ENCODE measurements around the gene FAM47E.

The FAM47E gene

DNA sequence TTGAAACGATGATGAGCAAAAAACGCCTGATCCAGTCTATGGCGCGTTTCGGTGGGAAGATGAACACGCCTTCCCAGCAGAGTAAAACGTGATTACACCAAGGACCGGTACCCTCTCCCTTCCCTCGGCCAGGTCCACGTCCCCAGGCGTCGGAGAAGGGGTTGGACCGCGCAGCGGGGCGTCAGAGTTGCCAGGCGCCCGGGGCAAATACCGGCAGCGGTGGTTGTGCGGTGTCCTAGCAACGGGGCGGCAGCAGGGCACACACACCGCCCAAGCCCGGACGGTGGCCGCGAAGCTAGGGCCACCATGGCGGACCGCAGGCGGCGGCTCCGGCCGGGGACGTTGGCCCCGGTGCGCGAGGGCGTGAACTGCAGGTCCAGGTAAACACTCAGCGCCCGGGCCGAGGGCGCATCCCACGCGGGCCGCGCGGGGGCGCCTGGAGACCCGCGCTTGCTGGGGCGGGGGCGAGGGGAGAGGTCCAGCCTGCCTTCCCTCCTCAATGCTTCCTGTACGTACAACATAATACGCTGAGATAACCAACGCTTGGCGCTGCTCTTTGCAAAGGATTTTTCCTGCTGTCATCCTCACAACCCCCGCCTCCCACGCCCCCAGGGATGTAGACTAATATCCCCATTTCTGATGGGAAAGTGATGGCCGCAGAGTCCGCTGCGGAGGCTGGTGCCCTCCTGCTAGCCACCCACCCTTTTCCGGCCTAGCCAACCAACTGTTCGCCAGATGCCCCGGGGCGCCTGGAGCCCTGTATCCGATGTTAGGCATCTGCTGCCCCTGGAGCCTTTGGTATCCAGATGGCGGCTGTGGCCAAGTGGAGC lies at the start of gene FAM47E:
FAM47E (plus strand) TSS at position 281 of the 830 bp plus-strand sequence; CDS start at position 307, 26 bp downstream.
- peak in 49 of 51 donors; percentile 8 to 80 (median 52) for DNase-seq

DNA sequence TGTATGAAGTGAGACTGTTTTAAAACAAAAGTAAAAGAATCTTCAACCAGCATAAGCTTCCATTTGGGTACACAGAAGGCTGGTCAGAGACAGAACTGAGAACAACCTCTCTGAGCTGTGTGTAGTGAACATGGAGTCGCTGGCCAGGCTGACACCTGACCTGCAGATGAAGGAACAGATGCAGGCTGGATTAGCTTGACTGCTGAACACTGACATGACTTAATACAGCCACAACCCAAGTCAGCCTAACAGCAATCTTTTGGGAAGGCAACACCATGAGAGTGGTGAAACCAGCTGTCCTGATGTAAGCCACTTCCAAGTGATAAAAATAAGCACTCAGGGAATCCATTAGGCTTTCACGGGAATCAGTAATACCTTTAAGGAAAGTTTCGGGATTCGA lies 48.0 kb upstream of the FAM47E start:
- DNase-seq: no peak

- DNase-seq: no peak
Measured at GRCh38 chr4:76204936-76205335, 46.6 kb upstream of the FAM47E start.

GRCh38 chr4:76205476-76205875 lies 46.0 kb upstream of the FAM47E start:
- DNase-seq: no peak

DNA sequence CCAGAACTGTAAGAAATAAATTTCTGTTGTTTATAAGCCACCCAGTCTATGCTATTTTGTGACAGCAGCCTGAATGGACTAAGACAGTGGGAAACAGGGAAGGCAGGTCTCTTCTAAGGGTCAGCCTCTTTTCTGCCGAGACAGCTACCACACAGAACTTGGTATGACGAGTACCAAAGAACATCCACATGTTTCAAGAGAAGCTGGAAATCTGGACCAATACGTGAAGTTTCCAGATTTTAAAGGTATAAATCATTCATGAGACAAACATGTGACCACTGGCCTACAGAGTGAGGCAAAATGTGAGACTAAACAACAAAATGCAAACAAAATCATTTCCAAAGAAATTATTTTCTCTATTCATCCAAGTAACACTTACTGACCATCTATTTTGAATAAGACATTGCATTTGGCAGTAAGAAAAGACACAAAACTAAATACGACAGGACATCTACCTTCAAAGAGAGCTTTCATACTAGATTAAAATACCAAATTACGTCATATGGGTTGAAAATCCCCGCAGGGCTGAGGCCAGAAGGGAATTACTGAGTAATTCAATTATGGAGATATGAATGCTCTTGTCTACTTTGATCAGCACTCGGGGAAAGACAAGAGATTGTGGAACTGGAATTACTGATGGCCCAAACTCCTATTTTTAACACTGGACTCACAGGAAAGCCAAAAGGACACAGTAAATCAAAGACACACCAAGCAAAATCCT lies 45.1 kb upstream of the FAM47E start:
- peak in 2 of 51 donors; percentile 16 to 54 for DNase-seq

GRCh38 chr4:76207549-76207948 lies 44.0 kb upstream of the FAM47E start:
- no peak for DNase-seq

GRCh38 chr4:76208005-76208765 lies 43.3 kb upstream of the FAM47E start:
- peak in 44 of 51 donors; percentile 2 to 85 (median 62) for DNase-seq

DNA sequence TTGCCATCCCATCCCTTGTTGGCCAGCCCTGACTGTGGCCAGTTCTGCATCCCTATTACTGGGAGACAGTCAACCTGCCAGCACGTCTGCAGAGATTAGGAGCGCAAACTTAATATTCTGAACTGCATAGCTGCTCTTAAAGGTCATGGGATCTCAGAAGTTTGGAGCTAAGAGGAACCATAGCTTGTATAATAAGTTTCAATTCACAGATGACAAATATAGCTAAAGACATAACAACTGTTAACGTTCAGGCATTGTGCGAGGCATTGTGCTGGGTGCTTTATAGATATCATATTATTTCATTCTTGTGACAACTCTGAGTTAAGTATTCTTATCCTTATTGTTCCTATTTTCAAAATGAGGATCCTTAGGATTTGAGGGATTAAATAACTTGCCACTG lies 41.6 kb upstream of the FAM47E start:
- no peak for DNase-seq

GRCh38 chr4:76210452-76210851 lies 41.1 kb upstream of the FAM47E start:
- peak in 1 of 51 donors; percentile 27 for DNase-seq

DNA sequence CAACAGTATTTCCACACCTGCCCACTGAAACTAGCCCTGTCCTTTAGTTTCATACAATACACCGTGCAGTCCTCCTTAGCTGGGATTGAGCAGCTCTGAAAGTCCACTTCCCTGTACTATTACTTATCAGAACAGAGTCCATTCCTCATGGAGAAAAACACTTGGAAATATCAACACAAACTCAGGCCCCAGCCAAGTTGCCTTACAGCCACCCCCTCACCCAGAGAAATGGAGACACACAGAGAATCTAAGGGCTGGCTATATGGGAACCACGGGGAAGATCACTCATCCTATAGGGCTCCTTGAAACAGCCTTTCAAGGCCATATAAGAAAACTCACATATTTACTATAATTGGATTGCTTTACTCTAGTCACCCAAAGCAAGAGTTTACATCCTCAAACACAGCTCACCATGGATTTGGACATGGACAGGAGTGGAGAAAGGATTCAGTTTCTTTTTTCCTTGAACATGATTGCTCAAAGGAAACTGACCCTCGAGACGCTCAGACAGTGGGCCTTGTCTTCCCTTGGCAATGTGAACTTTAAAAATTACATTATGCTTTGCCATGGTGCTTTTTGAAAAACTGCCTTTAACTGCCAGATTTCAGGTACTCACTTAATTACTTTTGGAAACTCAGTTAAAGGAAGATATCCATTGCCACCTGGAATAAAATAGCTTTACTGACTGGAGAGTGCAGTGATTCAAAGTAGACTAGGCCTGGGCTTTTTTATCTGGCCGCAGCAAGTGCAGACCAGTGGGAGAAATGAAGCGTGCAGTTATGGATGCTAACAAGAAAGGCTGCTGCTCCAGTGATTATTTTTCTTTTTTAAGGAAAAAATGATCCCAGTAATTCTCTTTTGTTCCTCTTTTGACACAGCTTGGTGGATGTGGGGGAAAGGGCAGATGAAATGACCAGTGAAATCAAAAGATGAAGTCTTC lies 39.5 kb upstream of the FAM47E start:
- peak in 1 of 51 donors; percentile 65 for DNase-seq

DNA sequence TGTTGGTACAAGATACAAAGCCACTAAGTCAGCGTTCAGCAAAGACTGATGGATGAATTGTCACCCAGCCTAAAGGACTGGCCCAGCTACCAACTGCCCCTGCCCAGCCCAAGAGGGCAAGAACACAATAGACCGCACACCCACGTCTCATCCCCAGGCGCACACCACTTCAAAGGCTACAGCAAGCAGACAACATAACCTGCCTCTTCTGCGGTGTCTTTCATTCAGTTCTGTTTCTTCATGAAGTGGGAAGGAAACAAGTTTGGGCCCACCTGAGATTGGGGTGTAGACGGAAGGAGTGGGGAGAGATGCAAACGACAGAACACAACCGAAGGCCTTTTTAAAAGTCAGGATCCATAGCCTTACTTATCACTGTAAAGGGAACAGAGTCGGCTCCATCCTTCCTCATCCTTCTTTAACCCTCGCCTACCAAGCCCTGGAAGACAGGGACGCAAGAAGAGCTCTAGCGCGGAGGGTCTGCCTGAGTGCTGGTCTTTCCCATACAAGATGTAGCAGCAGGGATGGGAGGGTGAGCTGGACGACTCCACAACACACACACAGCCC lies 38.6 kb upstream of the FAM47E start:
- DNase-seq: peak in 17 of 51 donors; percentile 6 to 74 (median 27)

DNA sequence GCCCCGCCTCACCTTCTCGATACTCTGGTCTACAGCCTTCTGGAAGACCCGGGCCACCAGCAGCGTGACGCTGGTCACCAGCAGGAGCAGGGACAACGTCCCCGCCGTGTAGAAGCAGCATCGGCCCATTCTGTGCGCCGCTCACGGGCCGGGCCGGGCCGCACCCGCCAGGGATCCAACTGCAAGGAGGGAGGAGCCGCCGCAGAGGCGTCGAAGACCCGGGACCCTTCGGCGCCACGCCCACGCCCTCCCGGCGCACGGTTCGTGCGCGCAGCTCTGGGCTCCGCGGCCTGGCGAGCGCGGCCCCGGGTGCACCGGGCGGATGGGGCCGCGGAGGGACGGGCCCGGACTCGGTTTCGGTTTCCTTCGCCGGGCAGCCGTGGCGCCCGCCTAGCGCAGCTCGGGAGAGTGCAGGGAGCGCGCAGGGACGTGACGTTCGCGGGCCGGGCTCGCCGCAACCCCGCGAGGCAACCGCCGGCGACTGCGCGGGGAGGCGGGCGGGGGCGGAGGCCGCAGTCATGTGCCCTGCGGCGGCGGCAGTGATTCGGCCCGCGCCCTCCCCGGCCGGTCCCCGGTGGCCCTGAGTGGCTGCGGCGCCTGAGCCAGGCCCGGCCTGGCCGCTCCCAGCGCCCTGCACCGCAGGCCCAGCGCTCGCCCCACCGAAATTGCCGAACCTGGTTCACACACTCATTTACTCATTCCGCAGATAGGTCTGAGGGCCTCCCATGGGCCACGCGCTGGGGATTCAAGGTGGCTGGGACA lies 37.9 kb upstream of the FAM47E start, which contains the start of gene SCARB2:
SCARB2 (minus strand) TSS at position 410 of the 762 bp plus-strand sequence; CDS start at position 129, 281 bp downstream.
- DNase-seq: peak; percentile 41 to 95 (median 83)

DNA sequence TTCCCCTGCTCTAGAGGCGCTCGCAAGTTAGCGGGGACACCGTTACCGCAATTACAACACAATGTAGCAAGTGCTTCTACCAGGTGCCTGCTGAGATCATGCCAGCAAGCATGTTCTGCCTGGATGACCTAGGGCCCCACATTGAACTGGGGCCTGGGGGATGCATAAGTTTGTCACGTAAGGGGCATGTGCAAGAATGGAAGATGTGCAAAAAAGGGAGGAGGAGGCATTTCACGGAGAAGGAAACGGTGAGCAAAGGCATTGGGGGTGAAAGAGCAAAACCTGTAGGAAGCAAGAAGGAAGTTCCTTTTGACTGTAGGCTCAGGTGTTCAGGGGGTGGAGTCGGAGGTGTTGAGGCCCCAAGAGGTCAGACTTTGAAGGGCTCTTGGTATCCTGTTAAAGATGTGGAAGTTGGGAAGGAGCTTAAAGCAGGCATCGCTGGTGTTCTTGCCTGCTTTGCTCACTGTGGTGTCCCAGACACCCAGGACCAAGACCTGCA lies 37.3 kb upstream of the FAM47E start:
- DNase-seq: peak in 1 of 51 donors; percentile 57

GRCh38 chr4:76215077-76215476 lies 36.4 kb upstream of the FAM47E start:
- no peak for DNase-seq

DNA sequence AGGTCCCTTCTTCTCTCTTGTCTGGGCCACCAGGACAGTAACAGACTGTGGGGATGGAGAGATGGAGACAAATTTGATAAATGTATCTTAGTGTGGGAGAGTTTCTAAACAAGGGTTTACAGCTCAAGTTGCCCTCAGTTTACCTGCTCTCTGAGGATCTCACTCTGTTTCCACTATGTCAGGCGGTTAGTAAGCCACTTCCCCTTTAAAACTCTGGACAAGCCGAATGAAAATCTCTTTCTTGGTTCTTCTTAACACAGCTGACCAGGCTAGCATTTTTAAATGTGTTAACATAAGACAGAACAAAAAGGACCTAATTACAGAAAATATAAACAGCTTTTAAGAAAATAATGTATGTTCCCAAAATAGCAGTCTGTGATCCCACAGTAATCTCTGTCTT lies 35.0 kb upstream of the FAM47E start:
- DNase-seq: no peak

GRCh38 chr4:76216975-76217814 lies 34.3 kb upstream of the FAM47E start:
- DNase-seq: no peak

- no peak for DNase-seq
Measured at GRCh38 chr4:76219299-76220055, 32.0 kb upstream of the FAM47E start.

All from hypothalamus (tissue), 51 donors.